GM19043 (cell line): ENCODE measurements around the gene TTC33.

ENCODE experiments used
- ATAC-seq: cut with Tn5 transposase; IDR thresholded peaks from one replicate; pipeline ENCODE4 v1.9.1; 2021; ENCODE audit warnings: low read depth; ENCODE audit not compliant: unreplicated experiment

TTC33 gene

GRCh38 chr5:40780858-40781257 lies 25.1 kb upstream of the TTC33 start:
- no peak for ATAC-seq

GRCh38 chr5:40780199-40780598 lies 24.4 kb upstream of the TTC33 start:
- no peak for ATAC-seq

- no peak for ATAC-seq
Observed at GRCh38 chr5:40779561-40779960, 23.8 kb upstream of the TTC33 start.

- no peak for ATAC-seq
Observed at GRCh38 chr5:40778133-40778532, 22.4 kb upstream of the TTC33 start.

GRCh38 chr5:40776658-40776977 lies 20.9 kb upstream of the TTC33 start:
- no peak for ATAC-seq

- no peak for ATAC-seq
Observed at GRCh38 chr5:40775846-40776657, 20.3 kb upstream of the TTC33 start.

- ATAC-seq, result no peak
Observed at GRCh38 chr5:40775085-40775845, 19.5 kb upstream of the TTC33 start.

- no peak for ATAC-seq
Observed at GRCh38 chr5:40774623-40775022, 18.9 kb upstream of the TTC33 start.

GRCh38 chr5:40770764-40771163 lies 15.0 kb upstream of the TTC33 start:
- ATAC-seq, result no peak

GRCh38 chr5:40762705-40763104 lies 6.9 kb upstream of the TTC33 start:
- ATAC-seq, result no peak

GRCh38 chr5:40757400-40757799 lies 1.6 kb upstream of the TTC33 start:
- ATAC-seq, result no peak

GRCh38 chr5:40755093-40755406 lies 711 bp downstream of the TTC33 start:
- peak; percentile 67 for ATAC-seq

GRCh38 chr5:40754381-40755092 lies 1.2 kb downstream of the TTC33 start:
- ATAC-seq, result peak; percentile 9

GRCh38 chr5:40746703-40747102 lies 9.1 kb downstream of the TTC33 start:
- ATAC-seq, result no peak

GRCh38 chr5:40743771-40744170 lies 12.0 kb downstream of the TTC33 start:
- no peak for ATAC-seq

GRCh38 chr5:40738502-40738901 lies 17.3 kb downstream of the TTC33 start:
- ATAC-seq, result no peak

- ATAC-seq, result no peak
Observed at GRCh38 chr5:40736103-40736875, 19.5 kb downstream of the TTC33 start.

- ATAC-seq, result no peak
Observed at GRCh38 chr5:40735609-40736008, 20.2 kb downstream of the TTC33 start.

- no peak for ATAC-seq
Observed at GRCh38 chr5:40734986-40735385, 20.8 kb downstream of the TTC33 start.

GRCh38 chr5:40733879-40734563 lies 21.7 kb downstream of the TTC33 start:
- ATAC-seq, result no peak
